Neural cell (in vitro differentiated cells): ENCODE measurements around the gene DDX1.

Experiments
- EZH2 ChIP-seq: fragments of 200-600, 300-800 bp; shearing (Covaris generic), sonication (generic); IDR thresholded peaks from 2 replicates; pipeline ENCODE4 v1.6.1; 2014; ENCODE audit warnings: antibody characterized with exemption, low read length, borderline replicate concordance, mild to moderate bottlenecking; ENCODE audit not compliant: insufficient read depth, poor library complexity, severe bottlenecking
- POLR2AphosphoS5 ChIP-seq: IDR thresholded peaks from 2 replicates; pipeline ENCODE4 v1.6.1; 2012
- SMC3 ChIP-seq: fragments of 450-650 bp; conservative IDR thresholded peaks from 2 replicates; pipeline ENCODE4 v1.6.1; 2014; ENCODE audit warnings: antibody characterized with exemption, mild to moderate bottlenecking, moderate library complexity; ENCODE audit not compliant: poor library complexity
- TF ChIP-seq, protein P1 (sequence below): fragments of 450-650 bp; IDR thresholded peaks from 2 replicates; pipeline ENCODE4 v1.5.1; 2014; ENCODE audit warnings: antibody characterized with exemption, mild to moderate bottlenecking, moderate library complexity; ENCODE audit not compliant: poor library complexity, severe bottlenecking

DNA sequence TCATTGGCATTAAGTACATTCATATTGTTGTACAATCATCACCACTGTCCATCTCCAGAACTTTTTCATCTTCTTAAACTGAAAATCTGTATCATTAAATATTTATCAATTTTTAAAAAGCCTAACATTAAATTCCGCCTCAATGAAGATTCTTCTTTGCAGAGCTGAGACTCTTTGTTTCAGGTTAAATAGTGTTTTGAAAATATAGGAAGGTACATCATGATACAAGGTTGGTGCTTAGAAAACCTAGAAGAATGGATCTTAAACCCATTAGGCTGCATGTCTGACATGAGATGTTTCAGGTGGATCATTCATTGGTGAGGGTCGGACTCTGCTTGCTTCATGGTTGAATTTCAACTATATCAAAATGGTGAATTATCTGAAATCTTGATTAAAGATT lies 30.5 kb downstream of the DDX1 start:
- no peak for TF ChIP-seq EZH2
- TF ChIP-seq, protein P1, sequence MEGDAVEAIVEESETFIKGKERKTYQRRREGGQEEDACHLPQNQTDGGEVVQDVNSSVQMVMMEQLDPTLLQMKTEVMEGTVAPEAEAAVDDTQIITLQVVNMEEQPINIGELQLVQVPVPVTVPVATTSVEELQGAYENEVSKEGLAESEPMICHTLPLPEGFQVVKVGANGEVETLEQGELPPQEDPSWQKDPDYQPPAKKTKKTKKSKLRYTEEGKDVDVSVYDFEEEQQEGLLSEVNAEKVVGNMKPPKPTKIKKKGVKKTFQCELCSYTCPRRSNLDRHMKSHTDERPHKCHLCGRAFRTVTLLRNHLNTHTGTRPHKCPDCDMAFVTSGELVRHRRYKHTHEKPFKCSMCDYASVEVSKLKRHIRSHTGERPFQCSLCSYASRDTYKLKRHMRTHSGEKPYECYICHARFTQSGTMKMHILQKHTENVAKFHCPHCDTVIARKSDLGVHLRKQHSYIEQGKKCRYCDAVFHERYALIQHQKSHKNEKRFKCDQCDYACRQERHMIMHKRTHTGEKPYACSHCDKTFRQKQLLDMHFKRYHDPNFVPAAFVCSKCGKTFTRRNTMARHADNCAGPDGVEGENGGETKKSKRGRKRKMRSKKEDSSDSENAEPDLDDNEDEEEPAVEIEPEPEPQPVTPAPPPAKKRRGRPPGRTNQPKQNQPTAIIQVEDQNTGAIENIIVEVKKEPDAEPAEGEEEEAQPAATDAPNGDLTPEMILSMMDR, result no peak
- TF ChIP-seq SMC3, result no peak
- no peak for TF ChIP-seq POLR2AphosphoS5
